ENCODE data around the gene DOK3.
A peak's percentile ranks its signal among the peaks of the same experiment; 100 is the strongest.

The DOK3 gene

GRCh38 chr5:177462021-177462670 is 47.5 kb downstream of the DOK3 start:
- DNase-seq: no peak

GRCh38 chr5:177459819-177460628 is 49.6 kb downstream of the DOK3 start:
- no peak for DNase-seq

DNA sequence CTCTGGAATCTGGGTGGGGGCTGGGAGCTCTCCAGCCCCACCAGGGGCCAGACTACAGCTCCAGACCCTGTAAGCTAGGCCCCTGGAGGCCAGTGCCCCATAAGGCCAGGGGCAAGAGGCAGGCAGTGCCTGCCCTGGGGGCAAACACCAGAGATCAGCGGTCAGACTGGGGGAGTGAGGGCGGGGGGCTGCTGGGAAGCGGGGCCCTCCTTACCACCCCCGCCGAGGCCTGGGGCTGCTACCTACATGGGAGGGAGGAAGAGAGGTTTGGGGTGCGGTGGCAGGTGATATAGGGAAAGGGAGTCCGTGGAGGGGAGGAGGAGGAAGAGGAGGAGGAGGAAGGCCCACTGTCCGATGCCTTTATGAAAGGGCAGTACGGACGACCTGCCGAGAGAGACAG is 50.3 kb downstream of the DOK3 start:
- DNase-seq: no peak

GRCh38 chr5:177458912-177459350 is 50.7 kb downstream of the DOK3 start:
- no peak for DNase-seq

GRCh38 chr5:177457852-177458681 is 51.6 kb downstream of the DOK3 start:
- DNase-seq: no peak

DNA sequence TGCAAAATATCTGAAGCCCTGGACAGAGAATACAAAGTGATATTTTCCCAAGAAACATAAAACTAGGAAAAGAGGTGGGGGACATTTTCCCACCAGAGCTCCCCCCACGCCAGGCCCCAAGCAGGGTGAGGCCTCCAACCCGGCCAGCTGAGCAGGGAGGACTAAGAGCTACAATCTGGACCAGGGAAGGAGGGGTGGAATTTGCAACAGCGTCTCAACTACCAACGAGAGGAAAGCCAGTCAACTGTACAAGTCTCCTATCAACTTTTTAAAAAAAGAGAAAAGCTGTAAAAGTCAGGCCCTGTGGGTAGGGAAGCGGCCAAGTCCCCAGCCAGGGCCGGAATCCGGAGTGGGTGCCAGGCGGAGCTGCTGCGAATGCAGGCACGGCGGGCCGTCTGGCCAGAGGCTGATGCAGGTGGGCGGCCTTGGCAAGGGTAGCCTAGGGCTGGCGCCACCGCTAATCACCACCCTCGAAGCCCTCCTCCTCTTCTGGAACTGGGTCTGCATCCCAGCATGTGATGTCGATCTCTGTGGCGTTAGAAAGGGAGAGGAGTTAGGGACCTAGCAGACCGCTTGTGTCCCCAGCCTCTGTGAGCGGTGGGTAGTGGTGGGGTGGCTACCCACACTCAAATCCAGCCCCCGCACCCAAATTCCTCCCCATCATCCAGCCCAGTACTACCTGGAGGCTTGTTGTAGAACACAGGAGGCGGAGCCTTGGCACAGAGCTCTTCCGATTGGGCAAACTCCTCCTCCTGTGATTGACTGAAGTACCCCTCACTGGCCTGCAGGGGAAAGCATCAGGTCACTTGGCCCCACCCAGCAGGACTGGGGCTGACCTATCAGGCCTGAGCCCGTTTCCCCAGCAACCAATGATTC is 52.4 kb downstream of the DOK3 start:
- DNase-seq: peak; percentile 87 to 90

GRCh38 chr5:177456591-177456964 is 53.0 kb downstream of the DOK3 start:
- DNase-seq: no peak

DNA sequence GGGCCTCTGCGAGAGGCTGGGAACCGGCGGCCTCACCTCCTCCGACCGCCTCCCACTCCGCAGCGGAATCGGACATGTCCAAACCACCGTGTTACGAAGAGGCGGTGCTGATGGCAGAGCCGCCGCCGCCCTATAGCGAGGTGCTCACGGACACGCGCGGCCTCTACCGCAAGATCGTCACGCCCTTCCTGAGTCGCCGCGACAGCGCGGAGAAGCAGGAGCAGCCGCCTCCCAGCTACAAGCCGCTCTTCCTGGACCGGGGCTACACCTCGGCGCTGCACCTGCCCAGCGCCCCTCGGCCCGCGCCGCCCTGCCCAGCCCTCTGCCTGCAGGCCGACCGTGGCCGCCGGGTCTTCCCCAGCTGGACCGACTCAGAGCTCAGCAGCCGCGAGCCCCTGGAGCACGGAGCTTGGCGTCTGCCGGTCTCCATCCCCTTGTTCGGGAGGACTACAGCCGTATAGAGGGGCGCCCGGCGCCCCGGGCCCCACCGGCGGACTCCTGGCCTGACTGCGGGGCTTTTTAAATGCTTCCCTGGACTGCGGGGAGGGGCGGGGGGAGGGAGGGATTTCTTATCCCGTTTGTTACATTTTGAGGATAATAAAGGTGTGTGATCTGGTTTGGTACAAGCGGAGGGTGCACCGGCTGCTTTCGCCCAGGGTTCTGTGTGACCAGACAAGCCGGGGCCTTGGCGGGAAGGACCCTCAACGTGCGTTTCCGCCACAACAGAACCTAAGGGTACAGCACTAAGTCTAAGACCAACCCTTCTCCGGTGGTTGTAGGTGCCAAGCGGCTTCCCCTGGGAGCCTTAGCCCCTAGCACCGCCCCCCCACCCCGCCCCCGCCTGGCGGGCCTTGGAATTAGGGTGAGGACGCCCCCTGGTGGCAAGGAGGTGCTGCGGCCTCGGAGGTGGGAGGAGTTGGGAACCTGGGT is 53.7 kb downstream of the DOK3 start:
- peak; percentile 75 to 92 for DNase-seq

DNA sequence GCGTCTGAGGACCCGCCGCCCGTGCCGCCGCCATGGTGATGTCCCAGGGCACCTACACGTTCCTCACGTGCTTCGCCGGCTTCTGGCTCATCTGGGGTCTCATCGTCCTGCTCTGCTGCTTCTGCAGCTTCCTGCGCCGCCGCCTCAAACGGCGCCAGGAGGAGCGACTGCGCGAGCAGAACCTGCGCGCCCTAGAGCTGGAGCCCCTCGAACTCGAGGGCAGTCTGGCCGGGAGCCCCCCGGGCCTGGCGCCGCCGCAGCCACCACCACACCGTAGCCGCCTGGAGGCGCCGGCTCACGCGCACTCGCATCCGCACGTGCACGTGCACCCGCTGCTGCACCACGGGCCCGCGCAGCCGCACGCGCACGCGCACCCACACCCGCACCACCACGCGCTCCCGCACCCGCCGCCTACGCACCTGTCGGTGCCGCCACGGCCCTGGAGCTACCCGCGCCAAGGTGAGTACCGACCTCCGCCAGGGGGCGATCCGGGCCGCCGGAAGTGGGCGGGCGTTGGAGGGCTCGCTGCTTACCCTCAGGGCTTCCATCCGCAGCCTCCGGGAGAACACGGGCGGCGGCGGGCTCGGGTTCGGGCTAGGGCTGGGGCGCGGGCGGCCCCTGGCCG is 54.5 kb downstream of the DOK3 start:
- DNase-seq: peak; percentile 39 to 80

DNA sequence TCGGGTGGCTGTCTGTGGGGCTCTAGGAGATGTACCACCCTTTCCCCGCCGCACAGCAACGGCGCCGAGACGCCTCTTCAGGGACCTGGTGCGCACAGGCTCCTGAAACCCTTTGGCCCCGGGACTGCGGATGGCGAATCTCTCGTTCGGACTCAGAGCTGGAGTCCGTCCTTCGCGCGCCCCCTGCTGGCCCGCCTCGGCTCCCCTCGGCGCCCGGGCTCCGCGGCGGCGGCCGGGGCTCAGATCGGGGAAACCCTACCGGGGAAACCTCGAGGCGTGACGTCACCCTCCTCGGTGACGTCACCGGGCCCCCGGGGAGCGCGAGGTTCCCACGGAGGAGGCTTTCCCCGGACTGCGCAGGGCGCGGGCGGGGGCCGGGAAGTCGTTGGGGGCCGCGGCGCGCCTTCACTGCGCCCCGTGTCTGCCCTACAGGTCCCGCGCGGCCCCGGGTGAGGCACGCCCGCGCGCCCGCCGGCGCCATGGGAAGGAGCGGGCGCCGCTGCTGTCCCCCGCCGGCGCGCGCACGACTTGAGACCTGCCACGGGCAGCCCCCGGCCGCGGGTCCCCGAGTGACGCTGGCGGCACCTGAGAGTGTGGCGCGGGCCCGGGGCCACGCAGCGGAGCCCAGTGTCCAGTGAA is 55.1 kb downstream of the DOK3 start:
- DNase-seq: peak; percentile 64 to 91

DNA sequence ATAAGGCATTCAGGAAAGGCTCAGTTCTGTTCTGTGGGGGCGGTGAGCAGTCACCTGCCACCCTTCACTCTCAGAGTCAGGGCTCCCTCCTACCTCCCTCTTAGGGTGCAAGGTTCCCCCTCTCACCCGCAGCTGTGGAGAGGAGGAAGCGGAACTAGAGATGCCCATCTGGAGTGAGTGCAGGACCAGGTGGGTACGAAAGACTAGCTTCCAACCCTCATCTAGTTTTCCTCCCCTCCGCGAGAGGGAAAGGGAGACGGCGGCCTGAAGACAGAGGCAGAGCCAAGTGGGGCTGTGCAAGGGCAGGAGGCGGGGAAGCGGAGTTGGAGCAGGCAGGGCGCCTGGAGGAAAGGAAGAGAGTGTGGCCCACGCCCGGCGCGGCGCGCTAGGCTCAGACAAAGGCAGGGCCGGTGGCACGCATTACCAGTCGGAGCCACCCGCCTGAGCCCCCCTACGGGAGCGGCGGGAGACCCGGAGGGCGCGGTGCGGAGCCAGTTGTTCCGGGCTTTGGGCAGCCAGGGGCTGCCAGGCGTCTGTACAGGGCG is 55.7 kb downstream of the DOK3 start:
- peak; percentile 18 to 61 for DNase-seq

DNA sequence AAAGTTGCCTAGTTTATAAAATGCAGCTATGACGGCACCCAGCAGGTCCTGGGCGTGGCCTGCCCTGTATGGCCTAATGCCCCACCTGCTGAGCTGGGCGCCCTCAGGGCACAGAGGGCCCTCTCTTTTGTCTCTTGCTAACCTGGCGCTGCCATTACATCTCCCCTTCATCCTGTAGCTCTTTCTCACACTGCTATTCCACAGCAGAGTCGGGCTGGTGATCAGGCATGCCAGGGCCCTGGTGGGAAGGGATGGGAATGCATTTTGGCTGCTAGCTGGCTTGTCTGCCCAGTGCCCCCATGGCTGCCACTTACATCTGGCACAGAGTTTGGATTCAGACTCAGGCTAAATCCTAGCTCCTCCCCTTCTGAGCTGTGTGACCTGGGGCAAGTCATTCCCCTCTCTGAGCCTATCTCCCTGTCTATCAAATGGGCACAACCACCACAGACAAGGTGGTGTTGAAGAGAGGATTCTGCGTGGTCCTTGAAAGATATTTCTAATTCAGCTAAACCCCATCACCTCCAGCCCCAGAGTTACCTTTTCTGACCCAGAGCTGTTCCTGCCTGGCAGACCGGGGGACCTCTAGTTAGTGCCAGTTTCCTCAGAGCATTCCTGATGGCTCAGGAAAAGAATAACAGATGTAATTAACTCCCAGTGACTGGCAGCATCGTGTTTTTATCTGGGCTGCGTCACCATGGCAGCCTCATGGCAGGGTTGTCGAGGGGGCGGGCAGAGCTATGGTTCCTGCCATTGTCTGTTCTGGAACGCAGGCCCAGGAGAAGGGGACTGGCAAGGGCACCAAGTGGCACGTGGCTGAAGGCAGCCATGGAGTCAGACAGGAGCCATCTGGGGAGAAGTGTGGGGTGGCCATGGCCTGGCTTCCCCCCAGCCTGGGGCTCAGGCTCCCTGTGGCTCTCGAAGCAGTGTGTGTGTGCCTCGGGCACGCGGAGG is 56.7 kb downstream of the DOK3 start:
- peak in 1 of 2 experiments; percentile 22 for DNase-seq

All from NCI-H446 (cell line).